ENCODE results near the gene GATB. TPM values are rescaled to one million over a fixed set of nuclear protein-coding genes. Genes with fewer than 3 reads are reported as not detected.

GATB gene
- total RNA-seq, 1 experiment from 2014 or later: 21.2 TPM

DNA sequence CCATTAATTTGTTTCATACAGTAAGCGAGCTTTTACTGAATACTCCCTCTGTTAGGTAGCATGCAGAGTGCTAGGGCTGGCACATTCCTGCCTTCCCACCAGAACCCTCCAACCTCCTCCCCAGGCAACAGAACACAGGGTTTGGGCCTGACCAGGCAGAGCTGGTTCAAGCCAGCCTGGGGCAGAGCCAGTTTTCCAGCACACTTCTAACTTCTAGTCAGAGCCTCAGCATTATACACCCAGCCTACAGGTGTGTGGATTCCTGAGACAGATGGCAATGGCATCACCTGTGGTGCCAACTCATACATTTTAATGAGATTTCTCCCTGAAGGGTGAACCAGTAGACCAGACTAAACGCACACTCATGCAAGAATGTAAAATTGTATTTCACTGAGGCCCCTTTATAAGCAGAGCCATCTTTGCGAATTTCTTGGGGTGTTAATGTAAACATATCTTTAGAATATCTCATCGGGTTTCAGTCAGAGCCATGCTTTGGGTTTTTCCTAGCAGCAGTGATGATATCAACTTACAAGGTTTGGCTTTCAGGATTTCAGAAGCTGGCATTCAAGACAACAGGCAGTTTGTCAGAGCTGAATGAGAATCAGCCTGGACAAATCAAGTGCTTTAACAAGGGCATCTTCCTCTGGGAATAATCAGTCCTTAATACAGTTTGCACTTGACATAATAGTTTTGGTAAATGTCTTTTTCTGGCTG is 92.0 kb downstream of the GATB start:
- Histone ChIP-seq H3K79me1 (ENCODE audit: insufficient read depth, low read depth, low read length, poor library complexity, severe bottlenecking) (no peaks in the 10 kb centered on the region), H4K5ac (ENCODE audit: insufficient read length, low read depth, low read length) (no peak overlapping the region), H3K23ac (ENCODE audit: insufficient read length, low read depth, low read length) (no peak overlapping the region), H3K27me3 (ENCODE audit: insufficient read depth, low read length) (no peaks in the 10 kb centered on the region), H2BK12ac (ENCODE audit: insufficient read length, low read depth, low read length) (no peak overlapping the region), H3K18ac (ENCODE audit: insufficient read length, low read depth, low read length) (no peak overlapping the region), H2BK120ac (ENCODE audit: low read depth, low read length, poor library complexity, severe bottlenecking) (no peak overlapping the region), H3K56ac (ENCODE audit: insufficient read length, low read depth, low read length) (no peak overlapping the region), H3K23me2 (ENCODE audit: insufficient read length, low read depth, low read length, poor library complexity, severe bottlenecking) (no peaks in the 10 kb centered on the region), H3K14ac (ENCODE audit: insufficient read depth, low read length) (no peak overlapping the region), H3K79me2 (ENCODE audit: insufficient read depth, low read length) (no peaks in the 10 kb centered on the region), H2AK5ac (ENCODE audit: insufficient read length, low read length) (no peak overlapping the region), H3K9ac (ENCODE audit: extremely low read depth, insufficient read length, low read length) (no peak overlapping the region), H3K27ac (ENCODE audit: insufficient read length, low read depth, low read length) (no peak overlapping the region), H3T11ph (ENCODE audit: low read length) (no peak overlapping the region), H2BK20ac (ENCODE audit: low read depth, low read length, poor library complexity, severe bottlenecking) (no peak overlapping the region), H3K4me1 (ENCODE audit: insufficient read depth, low read length) (no peaks in the 10 kb centered on the region), H4K8ac (replicated peaks; ENCODE audit: insufficient read length, low read depth, low read length) (no peak overlapping the region), H4K20me1 (ENCODE audit: control insufficient read depth, insufficient read depth, insufficient read length) (no peaks in the 10 kb centered on the region), H3K4me2 (ENCODE audit: insufficient read depth, insufficient read length, low read length) (no peak overlapping the region), H2AFZ (ENCODE audit: low read length) (no peak overlapping the region), H3K4ac (ENCODE audit: low read depth, low read length) (no peak overlapping the region), H4K91ac (ENCODE audit: insufficient read length, low read depth, low read length) (no peak overlapping the region), H2BK15ac (ENCODE audit: low read depth, low read length) (no peak overlapping the region), H2BK5ac (ENCODE audit: insufficient read length, low read length) (no peak overlapping the region), H3K9me3 (ENCODE audit: control insufficient read depth, low read depth, low read length) (no peaks in the 10 kb centered on the region)
- peaks cover 0 to 3% (median 0%) of the 10 kb centered on the region in 3 experiments; a peak in 3 of 7 replicates for H3K36me3 Mint-ChIP-seq (ENCODE audit: insufficient read depth in 1 of 3, low read depth in 3 of 3)
- no peaks in the 10 kb centered on the region for H3K27me3 Mint-ChIP-seq (ENCODE audit: low read depth)
- TF ChIP-seq, protein P1, sequence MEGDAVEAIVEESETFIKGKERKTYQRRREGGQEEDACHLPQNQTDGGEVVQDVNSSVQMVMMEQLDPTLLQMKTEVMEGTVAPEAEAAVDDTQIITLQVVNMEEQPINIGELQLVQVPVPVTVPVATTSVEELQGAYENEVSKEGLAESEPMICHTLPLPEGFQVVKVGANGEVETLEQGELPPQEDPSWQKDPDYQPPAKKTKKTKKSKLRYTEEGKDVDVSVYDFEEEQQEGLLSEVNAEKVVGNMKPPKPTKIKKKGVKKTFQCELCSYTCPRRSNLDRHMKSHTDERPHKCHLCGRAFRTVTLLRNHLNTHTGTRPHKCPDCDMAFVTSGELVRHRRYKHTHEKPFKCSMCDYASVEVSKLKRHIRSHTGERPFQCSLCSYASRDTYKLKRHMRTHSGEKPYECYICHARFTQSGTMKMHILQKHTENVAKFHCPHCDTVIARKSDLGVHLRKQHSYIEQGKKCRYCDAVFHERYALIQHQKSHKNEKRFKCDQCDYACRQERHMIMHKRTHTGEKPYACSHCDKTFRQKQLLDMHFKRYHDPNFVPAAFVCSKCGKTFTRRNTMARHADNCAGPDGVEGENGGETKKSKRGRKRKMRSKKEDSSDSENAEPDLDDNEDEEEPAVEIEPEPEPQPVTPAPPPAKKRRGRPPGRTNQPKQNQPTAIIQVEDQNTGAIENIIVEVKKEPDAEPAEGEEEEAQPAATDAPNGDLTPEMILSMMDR (conservative IDR thresholded peaks at IDR 0.05): no peak
- peak overlapping the region in 1 of 3 experiments; percentile 62; a peak in 1 of 7 replicates for H3K27ac Mint-ChIP-seq
- WGBS (ENCODE audit: extremely low coverage, insufficient read length, low lambda C conversion rate): no CpG with 5 or more reads among the region's 4 CpGs
- DNase-seq: no peak
- peaks cover 9 to 11% of the 10 kb centered on the region in 2 experiments for H3K4me1 Mint-ChIP-seq
- no peak overlapping the region for H3K4me3 Mint-ChIP-seq
- H3K9me3 Mint-ChIP-seq: no peaks in the 10 kb centered on the region

Data from H9 (cell line).